Loucy (cell line): ENCODE data around the gene SRPX2.

ENCODE experiments used
- H2AFZ ChIP-seq: fragments of 200-600 bp; sonication (generic); 2 replicates; pipeline ENCODE4 v1.6.0; 2016; ENCODE audit warnings: antibody characterized with exemption, mild to moderate bottlenecking, low read length, moderate library complexity
- H3F3A ChIP-seq: fragments of 200-600 bp; 2 replicates; pipeline ENCODE4 v1.6.0; 2016; ENCODE audit warnings: antibody characterized with exemption, low read depth, mild to moderate bottlenecking
- H3K27me3 ChIP-seq: fragments of 200-600 bp; sonication (generic); 2 replicates; pipeline ENCODE4 v1.6.1; 2014; ENCODE audit warnings: low read length, mild to moderate bottlenecking; ENCODE audit not compliant: insufficient read depth, poor library complexity, severe bottlenecking
- H3K36me3 ChIP-seq: fragments of 200-600 bp; sonication (generic); 2 replicates; pipeline ENCODE4 v1.6.1; 2016; ENCODE audit warnings: low read length; ENCODE audit not compliant: insufficient read depth
- H3K4me1 ChIP-seq: fragments of 200-600 bp; sonication (generic); 2 replicates; pipeline ENCODE4 v1.5.1; 2014; ENCODE audit warnings: low read length, mild to moderate bottlenecking; ENCODE audit not compliant: insufficient read depth, poor library complexity, severe bottlenecking
- H3K4me2 ChIP-seq: fragments of 200-600 bp; sonication (generic); 2 replicates; pipeline ENCODE4 v1.6.0; 2014; ENCODE audit warnings: antibody characterized with exemption, low read length, low read depth, mild to moderate bottlenecking; ENCODE audit not compliant: poor library complexity, severe bottlenecking
- H3K4me3 ChIP-seq: fragments of 200-600 bp; sonication (generic); 2 replicates; pipeline ENCODE4 v1.5.1; 2014; ENCODE audit warnings: low read length, mild to moderate bottlenecking, mixed read lengths; ENCODE audit not compliant: poor library complexity, severe bottlenecking
- H3K79me2 ChIP-seq: fragments of 200-600 bp; sonication (generic); 2 replicates; pipeline ENCODE4 v1.6.1; 2014; ENCODE audit warnings: low read length; ENCODE audit not compliant: insufficient read depth
- H3K9ac ChIP-seq: fragments of 200-600 bp; sonication (generic); 2 replicates; pipeline ENCODE4 v1.6.0; 2014; ENCODE audit warnings: mild to moderate bottlenecking, low read depth, low read length, moderate library complexity; ENCODE audit not compliant: poor library complexity, severe bottlenecking
- H3K9me2 ChIP-seq: fragments of 200-600 bp; sonication (generic); replicated peaks from 2 replicates; pipeline ENCODE4 v1.6.1; 2016; ENCODE audit warnings: low read depth, low read length, mixed read lengths
- H3K9me3 ChIP-seq: fragments of 200-600 bp; sonication (generic); 2 replicates; pipeline ENCODE4 v1.6.1; 2014; ENCODE audit warnings: mild to moderate bottlenecking, antibody characterized with exemption, low read length, low read depth; ENCODE audit not compliant: insufficient read depth
- H4K20me1 ChIP-seq: fragments of 200-600 bp; sonication (generic); 2 replicates; pipeline ENCODE4 v1.6.0; 2014; ENCODE audit warnings: antibody characterized with exemption, low read length, mild to moderate bottlenecking; ENCODE audit not compliant: insufficient read depth, poor library complexity, severe bottlenecking
- CTCF ChIP-seq: fragments of 200-600 bp; sonication (generic); conservative IDR thresholded peaks from 2 replicates; pipeline ENCODE4 v1.5.1; 2014; ENCODE audit warnings: mild to moderate bottlenecking, antibody characterized with exemption, low read length
- EZH2phosphoT487 ChIP-seq: fragments of 200-600 bp; IDR thresholded peaks from 2 replicates; pipeline ENCODE4 v1.6.1; 2018; ENCODE audit warnings: antibody characterized with exemption, mild to moderate bottlenecking, moderate library complexity, borderline replicate concordance

The SRPX2 gene

DNA sequence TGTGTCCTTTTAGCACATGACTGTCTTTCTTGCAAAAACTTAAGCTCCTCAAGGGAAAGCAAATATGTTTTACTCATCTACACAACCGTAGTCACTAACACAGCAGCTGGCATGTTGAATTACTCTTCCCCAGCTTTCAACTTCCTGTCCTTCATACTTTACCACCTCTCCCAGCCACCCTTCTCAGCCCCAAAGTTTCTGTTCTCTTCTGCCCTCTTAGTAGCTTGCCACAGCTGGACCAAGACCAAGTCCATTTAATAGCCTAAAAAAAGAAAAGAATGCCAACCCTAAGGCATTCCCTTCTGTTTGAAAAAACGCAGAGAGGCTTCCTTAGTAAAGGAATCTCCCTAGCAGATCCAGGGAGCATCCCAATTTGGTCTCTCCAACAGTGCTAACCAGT lies 36.8 kb downstream of the SRPX2 start:
- Histone ChIP-seq H3K9ac (no peak overlapping the region), H3F3A (no peaks in the 10 kb centered on the region), H3K9me3 (no peaks in the 10 kb centered on the region), H3K79me2 (no peaks in the 10 kb centered on the region), H3K4me1 (peaks cover 3% of the 10 kb centered on the region), H3K4me3 (no peak overlapping the region), H4K20me1 (no peaks in the 10 kb centered on the region), H3K27me3 (no peaks in the 10 kb centered on the region), H3K36me3 (no peaks in the 10 kb centered on the region), H3K4me2 (no peak overlapping the region), H3K9me2 (no peaks in the 10 kb centered on the region), H2AFZ (no peak overlapping the region)
- no peak for TF ChIP-seq CTCF
- TF ChIP-seq EZH2phosphoT487: no peak

- Histone ChIP-seq H3K9me2 (no peaks in the 10 kb centered on the region), H3K4me3 (no peak overlapping the region), H3K4me1 (peaks cover 4% of the 10 kb centered on the region), H2AFZ (no peak overlapping the region), H3K9me3 (no peaks in the 10 kb centered on the region), H3K79me2 (no peaks in the 10 kb centered on the region), H3K36me3 (no peaks in the 10 kb centered on the region), H3K4me2 (no peak overlapping the region), H3K27me3 (no peaks in the 10 kb centered on the region), H3F3A (no peaks in the 10 kb centered on the region), H4K20me1 (no peaks in the 10 kb centered on the region), H3K9ac (no peak overlapping the region)
- TF ChIP-seq EZH2phosphoT487 (no peak), CTCF (no peak)
Observed at GRCh38 chrX:100681599-100681998, 37.6 kb downstream of the SRPX2 start.

DNA sequence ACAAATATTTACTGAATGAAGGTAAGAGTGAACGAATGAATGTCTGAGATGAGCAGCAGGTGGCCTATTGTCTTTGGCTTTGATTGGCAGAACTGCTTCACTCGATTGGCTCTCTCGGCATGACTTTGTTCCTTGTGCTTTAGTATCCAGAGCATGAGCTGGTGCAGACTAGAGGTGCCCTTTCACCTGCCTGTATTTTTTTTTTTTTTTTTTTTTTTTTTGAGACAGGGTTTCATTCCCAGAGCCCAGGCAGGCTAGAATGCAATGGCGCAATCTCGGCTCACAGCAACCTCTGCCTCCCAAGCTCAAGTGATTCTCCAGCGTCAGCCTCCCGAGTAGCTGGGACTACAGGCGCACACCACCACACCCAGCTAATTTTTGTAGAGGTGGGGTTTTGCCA lies 38.9 kb downstream of the SRPX2 start:
- H3K4me3 ChIP-seq: no peak overlapping the region
- no peaks in the 10 kb centered on the region for H3F3A ChIP-seq
- no peaks in the 10 kb centered on the region for H3K79me2 ChIP-seq
- H3K4me2 ChIP-seq: no peak overlapping the region
- H3K9me3 ChIP-seq: no peaks in the 10 kb centered on the region
- no peaks in the 10 kb centered on the region for H4K20me1 ChIP-seq
- no peaks in the 10 kb centered on the region for H3K36me3 ChIP-seq
- no peak overlapping the region for H3K9ac ChIP-seq
- H3K27me3 ChIP-seq: no peaks in the 10 kb centered on the region
- TF ChIP-seq EZH2phosphoT487 (no peak), CTCF (no peak)
- H2AFZ ChIP-seq: no peak overlapping the region
- H3K4me1 ChIP-seq: peaks cover 17% of the 10 kb centered on the region
- H3K9me2 ChIP-seq: no peaks in the 10 kb centered on the region
